Trophoblast cell (in vitro differentiated cells and primary cell): ENCODE measurements around the gene ATF6.

Experiments used
- DNase-seq, 2 donors: peaks; one replicate each; pipeline ENCODE4 v3.0.0-alpha.2; 2016
- H2AFZ ChIP-seq: 2 replicates; pipeline ENCODE4 v1.6.1; 2013; ENCODE audit warnings: low read length, moderate library complexity, mild to moderate bottlenecking; ENCODE audit not compliant: insufficient read depth, poor library complexity
- H2AK5ac ChIP-seq: 2 replicates; pipeline ENCODE4 v1.6.1; 2013; ENCODE audit warnings: mild to moderate bottlenecking, low read length
- H2BK120ac ChIP-seq: 2 replicates; pipeline ENCODE4 v1.6.1; 2013; ENCODE audit warnings: low read length, mild to moderate bottlenecking, moderate library complexity; ENCODE audit not compliant: insufficient read depth, poor library complexity
- H2BK12ac ChIP-seq: 2 replicates; pipeline ENCODE4 v1.6.1; 2013; ENCODE audit warnings: mild to moderate bottlenecking, low read length, moderate library complexity
- H2BK5ac ChIP-seq: 2 replicates; pipeline ENCODE4 v1.6.1; 2013; ENCODE audit warnings: low read length, low read depth, moderate library complexity, mild to moderate bottlenecking; ENCODE audit not compliant: poor library complexity
- H3K14ac ChIP-seq: 2 replicates; pipeline ENCODE4 v1.6.1; 2013; ENCODE audit warnings: mild to moderate bottlenecking, low read length
- H3K18ac ChIP-seq: 2 replicates; pipeline ENCODE4 v1.6.1; 2013; ENCODE audit warnings: mild to moderate bottlenecking, low read length
- H3K23ac ChIP-seq: 2 replicates; pipeline ENCODE4 v1.6.1; 2013; ENCODE audit warnings: low read length
- H3K27ac ChIP-seq: 2 replicates; pipeline ENCODE4 v1.5.1; 2013; ENCODE audit warnings: low read depth, mild to moderate bottlenecking, inconsistent platforms, low read length, moderate library complexity
- H3K27me3 ChIP-seq: 2 replicates; pipeline ENCODE4 v1.6.1; 2013; ENCODE audit warnings: inconsistent platforms, mild to moderate bottlenecking, low read length, moderate library complexity; ENCODE audit not compliant: insufficient read depth
- H3K36me3 ChIP-seq, 2 experiments: 1 replicate in 1 of 2; 2 replicates in 1 of 2; pipeline ENCODE4 v1.6.1; 2013; ENCODE audit warnings: low read length in 2 of 2, mild to moderate bottlenecking in 2 of 2, moderate library complexity in 1 of 2; ENCODE audit not compliant: insufficient read depth in 2 of 2, control insufficient read depth in 1 of 2
- H3K4ac ChIP-seq: 2 replicates; pipeline ENCODE4 v1.6.1; 2013; ENCODE audit warnings: low read depth, mild to moderate bottlenecking, low read length, moderate library complexity
- H3K4me1 ChIP-seq, 2 experiments: 1 replicate in 1 of 2; 2 replicates in 1 of 2; pipeline ENCODE4 v1.6.1; 2013; ENCODE audit warnings: low read length in 2 of 2, mild to moderate bottlenecking in 2 of 2, moderate library complexity in 1 of 2; ENCODE audit not compliant: insufficient read depth in 2 of 2, control insufficient read depth in 1 of 2
- H3K4me2 ChIP-seq: 2 replicates; pipeline ENCODE4 v1.6.1; 2013; ENCODE audit warnings: inconsistent platforms, mild to moderate bottlenecking, low read length, moderate library complexity
- H3K4me3 ChIP-seq: 2 replicates; pipeline ENCODE4 v1.5.1; 2013; ENCODE audit warnings: mild to moderate bottlenecking, low read depth, low read length, inconsistent platforms
- H3K79me1 ChIP-seq: one replicate; pipeline ENCODE4 v1.6.1; 2013; ENCODE audit warnings: low read length
- H3K79me2 ChIP-seq: 2 replicates; pipeline ENCODE4 v1.6.1; 2013; ENCODE audit warnings: low read length, mild to moderate bottlenecking; ENCODE audit not compliant: control insufficient read depth, insufficient read depth, poor library complexity
- H3K9ac ChIP-seq: 2 replicates; pipeline ENCODE4 v1.6.1; 2013; ENCODE audit warnings: mild to moderate bottlenecking, low read length
- H3K9me3 ChIP-seq: 2 replicates; pipeline ENCODE4 v1.6.1; 2013; ENCODE audit warnings: low read depth, mild to moderate bottlenecking, control low read depth, inconsistent platforms, low read length; ENCODE audit not compliant: insufficient read depth
- H4K12ac ChIP-seq: 2 replicates; pipeline ENCODE4 v1.6.1; 2013; ENCODE audit warnings: low read depth, mild to moderate bottlenecking, low read length, moderate library complexity
- H4K8ac ChIP-seq: 2 replicates; pipeline ENCODE4 v1.6.1; 2013; ENCODE audit warnings: low read depth, mild to moderate bottlenecking, low read length, moderate library complexity
- H4K91ac ChIP-seq: one replicate; pipeline ENCODE4 v1.6.1; 2013; ENCODE audit warnings: low read depth, mild to moderate bottlenecking, low read length, moderate library complexity
- WGBS: extraction: QIAGEN DNeasy Blood & Tissue Kit; methylation state at CpG from one replicate; pipeline ENCODE4 v1.1.7; 2013; ENCODE audit warnings: missing lambda C conversion rate; ENCODE audit not compliant: insufficient read length, insufficient coverage; ENCODE audit errors: extremely low coverage; 5-methylcytosine and 5-hydroxymethylcytosine counted together

ATF6 gene

GRCh38 chr1:161981735-161982506, 215.8 kb downstream of the ATF6 start:
- H4K91ac ChIP-seq: no peak overlapping the region
- peak in 1 of 2 donors; percentile 18 for DNase-seq
- no peak overlapping the region for H2AK5ac ChIP-seq
- no peaks in the 10 kb centered on the region for H3K27me3 ChIP-seq
- H3K14ac ChIP-seq: no peak overlapping the region
- peaks cover 5% of the 10 kb centered on the region for H3K9me3 ChIP-seq
- no peak overlapping the region for H3K4ac ChIP-seq
- H3K79me2 ChIP-seq: no peaks in the 10 kb centered on the region
- no peak overlapping the region for H3K18ac ChIP-seq
- H4K12ac ChIP-seq: no peak overlapping the region
- H2AFZ ChIP-seq: no peak overlapping the region
- no peak overlapping the region for H3K27ac ChIP-seq
- no peaks in the 10 kb centered on the region for H3K79me1 ChIP-seq
- no peak overlapping the region for H2BK5ac ChIP-seq
- no peak overlapping the region for H3K4me3 ChIP-seq
- H3K36me3 ChIP-seq: no peaks in the 10 kb centered on the region
- no peak overlapping the region for H2BK120ac ChIP-seq
- no peak overlapping the region for H4K8ac ChIP-seq
- no peak overlapping the region for H2BK12ac ChIP-seq
- no peak overlapping the region for H3K9ac ChIP-seq
- no peak overlapping the region for H3K4me2 ChIP-seq
- H3K4me1 ChIP-seq: no peaks in the 10 kb centered on the region
- H3K23ac ChIP-seq: no peak overlapping the region
- no CpG with 5 or more reads among the region's 11 CpGs for WGBS

- H2BK5ac ChIP-seq: no peak overlapping the region
- no peak overlapping the region for H3K23ac ChIP-seq
- no peak for DNase-seq
- no peak overlapping the region for H2BK12ac ChIP-seq
- peaks cover 5% of the 10 kb centered on the region for H3K9me3 ChIP-seq
- H3K14ac ChIP-seq: no peak overlapping the region
- H2AFZ ChIP-seq: no peak overlapping the region
- H3K36me3 ChIP-seq: no peaks in the 10 kb centered on the region
- no CpG with 5 or more reads among the region's 5 CpGs for WGBS
- H3K27ac ChIP-seq: no peak overlapping the region
- no peaks in the 10 kb centered on the region for H3K79me2 ChIP-seq
- no peak overlapping the region for H4K12ac ChIP-seq
- no peak overlapping the region for H3K9ac ChIP-seq
- no peaks in the 10 kb centered on the region for H3K79me1 ChIP-seq
- H3K4me1 ChIP-seq: no peaks in the 10 kb centered on the region
- no peak overlapping the region for H4K91ac ChIP-seq
- no peaks in the 10 kb centered on the region for H3K27me3 ChIP-seq
- no peak overlapping the region for H4K8ac ChIP-seq
- no peak overlapping the region for H2BK120ac ChIP-seq
- H3K18ac ChIP-seq: no peak overlapping the region
- H3K4me2 ChIP-seq: no peak overlapping the region
- no peak overlapping the region for H2AK5ac ChIP-seq
- H3K4ac ChIP-seq: no peak overlapping the region
- no peak overlapping the region for H3K4me3 ChIP-seq
Measured at GRCh38 chr1:161982507-161982895, 216.4 kb downstream of the ATF6 start.

DNA sequence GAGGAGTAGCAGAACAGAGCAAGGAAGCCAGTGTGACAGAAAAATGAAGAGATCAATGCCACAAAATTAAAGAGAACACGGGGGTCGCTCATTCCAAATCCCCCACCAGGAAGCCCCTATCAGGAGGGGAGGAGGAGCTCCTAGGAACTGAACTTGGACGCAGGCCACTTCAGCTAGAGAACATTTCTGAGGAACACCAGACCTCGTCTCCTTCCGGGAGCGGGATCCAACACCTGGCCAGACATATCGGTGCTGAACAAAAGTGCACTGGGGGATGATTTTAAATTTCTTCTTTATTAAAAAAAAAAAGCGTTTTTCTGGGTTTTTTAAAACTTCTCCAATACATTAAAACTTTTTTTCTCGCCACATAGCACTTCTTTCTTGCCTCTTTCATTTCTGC, 216.8 kb downstream of the ATF6 start:
- Histone ChIP-seq H4K8ac (no peak overlapping the region), H4K91ac (no peak overlapping the region), H4K12ac (no peak overlapping the region), H3K4me1 (no peaks in the 10 kb centered on the region), H2AK5ac (no peak overlapping the region), H3K79me2 (no peaks in the 10 kb centered on the region), H3K18ac (no peak overlapping the region), H2BK5ac (no peak overlapping the region), H3K9ac (no peak overlapping the region), H3K36me3 (no peaks in the 10 kb centered on the region), H3K27me3 (no peaks in the 10 kb centered on the region), H3K14ac (no peak overlapping the region), H3K9me3 (peaks cover 5% of the 10 kb centered on the region), H3K4ac (no peak overlapping the region), H2BK12ac (no peak overlapping the region), H2BK120ac (no peak overlapping the region), H3K4me2 (no peak overlapping the region), H3K23ac (no peak overlapping the region), H3K79me1 (no peaks in the 10 kb centered on the region), H3K4me3 (no peak overlapping the region), H3K27ac (no peak overlapping the region), H2AFZ (no peak overlapping the region)
- no CpG with 5 or more reads among the region's 9 CpGs for WGBS
- no peak for DNase-seq

GRCh38 chr1:161983725-161984124, 217.6 kb downstream of the ATF6 start:
- no peak overlapping the region for H3K14ac ChIP-seq
- no peak overlapping the region for H3K4me2 ChIP-seq
- H3K23ac ChIP-seq: no peak overlapping the region
- H2AFZ ChIP-seq: no peak overlapping the region
- H2BK120ac ChIP-seq: no peak overlapping the region
- no peak overlapping the region for H2BK5ac ChIP-seq
- H3K4ac ChIP-seq: no peak overlapping the region
- no peak overlapping the region for H2AK5ac ChIP-seq
- H3K4me1 ChIP-seq: no peaks in the 10 kb centered on the region
- no peak overlapping the region for H3K27ac ChIP-seq
- no peaks in the 10 kb centered on the region for H3K36me3 ChIP-seq
- no peak overlapping the region for H4K12ac ChIP-seq
- H4K91ac ChIP-seq: no peak overlapping the region
- no peak overlapping the region for H3K4me3 ChIP-seq
- no peak overlapping the region for H2BK12ac ChIP-seq
- no peak for DNase-seq
- H3K27me3 ChIP-seq: no peaks in the 10 kb centered on the region
- H3K9ac ChIP-seq: no peak overlapping the region
- no peak overlapping the region for H3K18ac ChIP-seq
- no peaks in the 10 kb centered on the region for H3K79me1 ChIP-seq
- no peak overlapping the region for H4K8ac ChIP-seq
- WGBS: no CpG with 5 or more reads among the region's 22 CpGs
- no peaks in the 10 kb centered on the region for H3K79me2 ChIP-seq
- peaks cover 5% of the 10 kb centered on the region for H3K9me3 ChIP-seq
